GM23338 (cell line): Measurements from ENCODE around the gene HCRTR2.

Experiments
- CREB1 ChIP-seq: fragments of 250-450 bp; sonication (Bioruptor Pico); IDR thresholded peaks from 2 replicates; pipeline ENCODE4 v1.5.0; 2020; ENCODE audit warnings: low read depth, mild to moderate bottlenecking, moderate library complexity
- EZH2 ChIP-seq: fragments of 200-600 bp; sonication (generic); IDR thresholded peaks from one replicate; pipeline ENCODE4 v1.8.0; 2017; ENCODE audit warnings: antibody characterized with exemption, mild to moderate bottlenecking, low read depth; ENCODE audit not compliant: unreplicated experiment
- EZH2phosphoT487 ChIP-seq: fragments of 200-600 bp; sonication (generic); IDR thresholded peaks from one replicate; pipeline ENCODE4 v1.8.1; 2018; ENCODE audit warnings: antibody characterized with exemption; ENCODE audit not compliant: unreplicated experiment
- JUNB ChIP-seq: IDR thresholded peaks from one replicate; pipeline ENCODE4 v1.6.1; 2016; ENCODE audit warnings: antibody characterized with exemption; ENCODE audit not compliant: unreplicated experiment
- POLR2AphosphoS5 ChIP-seq: IDR thresholded peaks from 2 replicates; pipeline ENCODE4 v1.6.1; 2016; ENCODE audit warnings: antibody characterized with exemption, low read depth
- STAT1 ChIP-seq: IDR thresholded peaks from one replicate; pipeline ENCODE4 v1.6.1; 2016; ENCODE audit warnings: antibody characterized with exemption; ENCODE audit not compliant: unreplicated experiment
- ZNF114 ChIP-seq: fragments of 250-450 bp; sonication (Bioruptor Pico); IDR thresholded peaks from 2 replicates; pipeline ENCODE4 v1.5.0; 2020; ENCODE audit warnings: mild to moderate bottlenecking, moderate library complexity
- ZNF331 ChIP-seq: fragments of 250-450 bp; sonication (Bioruptor Pico); IDR thresholded peaks from 2 replicates; pipeline ENCODE4 v1.5.0; 2020; ENCODE audit warnings: low read depth, mild to moderate bottlenecking, moderate library complexity
- TF ChIP-seq, protein P1 (sequence below), 2 experiments: fragments of 200-600 bp in 1 of 2; sonication (generic) in 1 of 2; conservative IDR thresholded peaks; 2 replicates each; pipeline versions ENCODE4 v1.5.1 to v1.6.1; 2016 to 2017; ENCODE audit warnings: antibody characterized with exemption in 2 of 2, low read depth in 2 of 2, mild to moderate bottlenecking in 2 of 2, moderate library complexity in 1 of 2
- TF ChIP-seq, protein P2 (sequence below): IDR thresholded peaks from one replicate; pipeline ENCODE4 v1.6.1; 2018; ENCODE audit warnings: antibody characterized with exemption; ENCODE audit not compliant: unreplicated experiment

DNA sequence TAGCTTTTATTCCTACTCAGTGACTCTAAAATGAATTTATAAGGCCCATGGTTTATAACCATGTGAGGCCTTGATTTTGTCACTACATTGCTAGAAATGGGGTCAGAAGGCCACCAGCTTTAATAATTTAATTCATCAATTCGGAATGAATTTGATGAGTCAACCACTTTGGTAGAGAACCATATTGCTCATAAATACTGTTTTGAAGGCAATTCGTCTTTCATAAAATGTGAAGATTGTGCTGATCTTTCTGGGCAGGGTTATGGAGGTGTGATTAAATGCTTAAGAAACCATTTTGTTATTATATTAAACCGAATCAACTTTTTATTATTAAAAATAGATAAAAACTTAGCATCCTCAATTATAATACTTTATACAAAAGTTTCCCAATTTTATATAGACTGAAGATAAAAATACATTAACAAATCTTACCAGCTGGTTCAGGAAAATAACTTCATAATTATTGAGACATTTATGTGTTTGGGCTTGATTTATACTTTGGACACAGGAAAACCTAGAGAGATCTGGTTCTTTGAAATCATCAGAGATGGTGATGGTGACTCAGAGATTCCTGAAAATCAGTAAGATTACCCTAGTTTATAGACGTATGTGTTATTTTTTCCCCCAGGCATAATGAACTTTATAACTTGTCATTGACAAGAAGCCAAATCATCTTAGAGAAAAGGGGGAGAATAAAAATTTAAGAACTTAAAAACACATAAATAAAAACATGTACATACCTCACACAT is 10.6 kb downstream of the HCRTR2 start:
- TF ChIP-seq, protein P1, sequence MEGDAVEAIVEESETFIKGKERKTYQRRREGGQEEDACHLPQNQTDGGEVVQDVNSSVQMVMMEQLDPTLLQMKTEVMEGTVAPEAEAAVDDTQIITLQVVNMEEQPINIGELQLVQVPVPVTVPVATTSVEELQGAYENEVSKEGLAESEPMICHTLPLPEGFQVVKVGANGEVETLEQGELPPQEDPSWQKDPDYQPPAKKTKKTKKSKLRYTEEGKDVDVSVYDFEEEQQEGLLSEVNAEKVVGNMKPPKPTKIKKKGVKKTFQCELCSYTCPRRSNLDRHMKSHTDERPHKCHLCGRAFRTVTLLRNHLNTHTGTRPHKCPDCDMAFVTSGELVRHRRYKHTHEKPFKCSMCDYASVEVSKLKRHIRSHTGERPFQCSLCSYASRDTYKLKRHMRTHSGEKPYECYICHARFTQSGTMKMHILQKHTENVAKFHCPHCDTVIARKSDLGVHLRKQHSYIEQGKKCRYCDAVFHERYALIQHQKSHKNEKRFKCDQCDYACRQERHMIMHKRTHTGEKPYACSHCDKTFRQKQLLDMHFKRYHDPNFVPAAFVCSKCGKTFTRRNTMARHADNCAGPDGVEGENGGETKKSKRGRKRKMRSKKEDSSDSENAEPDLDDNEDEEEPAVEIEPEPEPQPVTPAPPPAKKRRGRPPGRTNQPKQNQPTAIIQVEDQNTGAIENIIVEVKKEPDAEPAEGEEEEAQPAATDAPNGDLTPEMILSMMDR (conservative IDR thresholded peaks at IDR 0.05; ENCODE audit: low read depth in 2 of 2) = no peak
- no peak for TF ChIP-seq POLR2AphosphoS5
- no peak for TF ChIP-seq JUNB
- TF ChIP-seq, protein P2, sequence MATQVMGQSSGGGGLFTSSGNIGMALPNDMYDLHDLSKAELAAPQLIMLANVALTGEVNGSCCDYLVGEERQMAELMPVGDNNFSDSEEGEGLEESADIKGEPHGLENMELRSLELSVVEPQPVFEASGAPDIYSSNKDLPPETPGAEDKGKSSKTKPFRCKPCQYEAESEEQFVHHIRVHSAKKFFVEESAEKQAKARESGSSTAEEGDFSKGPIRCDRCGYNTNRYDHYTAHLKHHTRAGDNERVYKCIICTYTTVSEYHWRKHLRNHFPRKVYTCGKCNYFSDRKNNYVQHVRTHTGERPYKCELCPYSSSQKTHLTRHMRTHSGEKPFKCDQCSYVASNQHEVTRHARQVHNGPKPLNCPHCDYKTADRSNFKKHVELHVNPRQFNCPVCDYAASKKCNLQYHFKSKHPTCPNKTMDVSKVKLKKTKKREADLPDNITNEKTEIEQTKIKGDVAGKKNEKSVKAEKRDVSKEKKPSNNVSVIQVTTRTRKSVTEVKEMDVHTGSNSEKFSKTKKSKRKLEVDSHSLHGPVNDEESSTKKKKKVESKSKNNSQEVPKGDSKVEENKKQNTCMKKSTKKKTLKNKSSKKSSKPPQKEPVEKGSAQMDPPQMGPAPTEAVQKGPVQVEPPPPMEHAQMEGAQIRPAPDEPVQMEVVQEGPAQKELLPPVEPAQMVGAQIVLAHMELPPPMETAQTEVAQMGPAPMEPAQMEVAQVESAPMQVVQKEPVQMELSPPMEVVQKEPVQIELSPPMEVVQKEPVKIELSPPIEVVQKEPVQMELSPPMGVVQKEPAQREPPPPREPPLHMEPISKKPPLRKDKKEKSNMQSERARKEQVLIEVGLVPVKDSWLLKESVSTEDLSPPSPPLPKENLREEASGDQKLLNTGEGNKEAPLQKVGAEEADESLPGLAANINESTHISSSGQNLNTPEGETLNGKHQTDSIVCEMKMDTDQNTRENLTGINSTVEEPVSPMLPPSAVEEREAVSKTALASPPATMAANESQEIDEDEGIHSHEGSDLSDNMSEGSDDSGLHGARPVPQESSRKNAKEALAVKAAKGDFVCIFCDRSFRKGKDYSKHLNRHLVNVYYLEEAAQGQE = no peak
- TF ChIP-seq ZNF114 (CRISPR knock-in tag) = no peak
- no peak for TF ChIP-seq EZH2phosphoT487
- no peak for TF ChIP-seq EZH2
- TF ChIP-seq ZNF331 (CRISPR knock-in tag) = no peak
- TF ChIP-seq STAT1 = no peak
- no peak for TF ChIP-seq CREB1
